Cardiac fibroblast (primary cell): ENCODE results near the gene SLC6A12.

Experiments
- DNase-seq, 2 donors: peaks; one replicate each; pipeline versions ENCODE4 v3.0.0 to v3.0.0-alpha.2; 2010; ENCODE audit warnings: low read depth in 2 of 2
- H3K4me3 ChIP-seq, 2 donors: replicated peaks in 1 of 2; 1 replicate in 1 of 2; 2 replicates in 1 of 2; pipeline ENCODE4 v1.5.1; 2011; ENCODE audit warnings: low read depth in 2 of 2, low read length in 2 of 2, mild to moderate bottlenecking in 2 of 2, moderate library complexity in 1 of 2
- TF ChIP-seq, protein P1 (sequence below): IDR thresholded peaks from one replicate; pipeline ENCODE4 v1.5.1; 2011; ENCODE audit warnings: low read depth, mild to moderate bottlenecking, low read length, inconsistent platforms

The SLC6A12 gene

DNA sequence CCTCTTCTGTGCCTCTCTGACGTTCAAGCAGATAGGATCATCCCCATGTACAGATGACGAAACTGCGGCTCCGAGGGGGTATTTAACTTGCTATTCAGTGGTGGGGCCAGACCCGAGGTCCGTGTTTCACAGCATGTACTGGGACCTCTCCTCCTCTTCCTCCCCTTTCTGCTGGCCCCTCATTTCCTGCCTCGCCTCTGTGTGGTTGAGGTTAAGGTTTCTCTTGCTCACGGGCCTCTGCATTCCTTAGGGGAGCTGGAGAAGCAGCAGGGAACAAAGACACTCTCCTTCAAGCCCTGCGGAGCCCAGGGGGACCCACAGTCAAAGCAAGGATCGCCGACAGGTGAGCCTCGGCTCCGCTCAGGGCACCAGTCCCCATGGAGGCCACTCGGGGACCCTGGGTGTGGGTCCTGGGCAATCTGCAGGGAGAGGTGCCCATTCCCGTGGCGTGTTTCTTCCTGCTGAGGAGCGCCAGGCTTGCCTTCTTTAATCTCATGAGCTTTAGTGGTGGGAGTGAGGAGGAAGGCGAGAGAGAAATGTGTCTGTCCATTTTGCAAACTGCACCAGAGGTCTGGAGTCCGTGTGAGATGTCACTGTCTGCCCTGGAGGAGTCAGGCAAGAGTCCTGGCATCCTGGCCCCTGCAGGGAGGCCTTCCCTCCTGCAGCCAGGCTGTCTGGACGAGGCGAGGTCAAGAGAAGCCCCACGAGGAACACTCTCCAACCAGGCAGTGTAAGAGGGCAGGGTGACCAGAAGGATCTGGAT lies 45.0 kb downstream of the SLC6A12 start:
- no peak for DNase-seq
- no peak overlapping the region for H3K4me3 ChIP-seq
- TF ChIP-seq, protein P1, sequence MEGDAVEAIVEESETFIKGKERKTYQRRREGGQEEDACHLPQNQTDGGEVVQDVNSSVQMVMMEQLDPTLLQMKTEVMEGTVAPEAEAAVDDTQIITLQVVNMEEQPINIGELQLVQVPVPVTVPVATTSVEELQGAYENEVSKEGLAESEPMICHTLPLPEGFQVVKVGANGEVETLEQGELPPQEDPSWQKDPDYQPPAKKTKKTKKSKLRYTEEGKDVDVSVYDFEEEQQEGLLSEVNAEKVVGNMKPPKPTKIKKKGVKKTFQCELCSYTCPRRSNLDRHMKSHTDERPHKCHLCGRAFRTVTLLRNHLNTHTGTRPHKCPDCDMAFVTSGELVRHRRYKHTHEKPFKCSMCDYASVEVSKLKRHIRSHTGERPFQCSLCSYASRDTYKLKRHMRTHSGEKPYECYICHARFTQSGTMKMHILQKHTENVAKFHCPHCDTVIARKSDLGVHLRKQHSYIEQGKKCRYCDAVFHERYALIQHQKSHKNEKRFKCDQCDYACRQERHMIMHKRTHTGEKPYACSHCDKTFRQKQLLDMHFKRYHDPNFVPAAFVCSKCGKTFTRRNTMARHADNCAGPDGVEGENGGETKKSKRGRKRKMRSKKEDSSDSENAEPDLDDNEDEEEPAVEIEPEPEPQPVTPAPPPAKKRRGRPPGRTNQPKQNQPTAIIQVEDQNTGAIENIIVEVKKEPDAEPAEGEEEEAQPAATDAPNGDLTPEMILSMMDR: no peak

DNA sequence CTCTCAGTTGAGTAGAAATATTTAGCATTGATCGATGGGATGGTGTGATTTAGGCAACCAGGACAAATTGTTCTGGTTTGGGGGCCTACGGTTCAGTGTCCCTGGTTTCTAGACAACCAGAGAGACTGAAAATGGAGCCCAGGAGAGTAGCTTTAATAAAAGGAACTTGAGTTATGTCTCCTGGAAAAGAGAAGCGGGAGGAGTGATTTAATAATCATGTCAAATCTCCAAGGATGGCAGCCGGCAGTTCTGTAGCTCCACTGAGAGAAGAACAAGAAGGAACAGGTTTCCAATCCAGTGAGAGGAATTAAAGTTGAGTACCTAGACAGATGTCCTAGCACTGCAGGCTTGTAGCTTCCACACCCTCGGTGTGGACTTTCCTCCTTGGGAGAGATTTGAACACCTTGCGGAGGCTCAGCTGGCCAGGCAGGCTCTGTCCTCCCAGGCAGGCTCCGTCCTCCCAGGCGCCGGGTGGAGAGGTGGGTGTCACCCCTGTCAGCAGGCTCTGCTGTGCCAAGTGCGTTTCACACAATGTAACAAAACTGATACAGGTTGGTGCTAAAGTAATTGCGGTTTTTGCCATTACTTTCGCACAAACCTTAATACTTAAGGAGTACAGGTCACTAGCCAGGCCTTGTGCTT lies 45.9 kb downstream of the SLC6A12 start:
- no peak for DNase-seq
- no peak overlapping the region for H3K4me3 ChIP-seq
- TF ChIP-seq, protein P1: no peak

DNA sequence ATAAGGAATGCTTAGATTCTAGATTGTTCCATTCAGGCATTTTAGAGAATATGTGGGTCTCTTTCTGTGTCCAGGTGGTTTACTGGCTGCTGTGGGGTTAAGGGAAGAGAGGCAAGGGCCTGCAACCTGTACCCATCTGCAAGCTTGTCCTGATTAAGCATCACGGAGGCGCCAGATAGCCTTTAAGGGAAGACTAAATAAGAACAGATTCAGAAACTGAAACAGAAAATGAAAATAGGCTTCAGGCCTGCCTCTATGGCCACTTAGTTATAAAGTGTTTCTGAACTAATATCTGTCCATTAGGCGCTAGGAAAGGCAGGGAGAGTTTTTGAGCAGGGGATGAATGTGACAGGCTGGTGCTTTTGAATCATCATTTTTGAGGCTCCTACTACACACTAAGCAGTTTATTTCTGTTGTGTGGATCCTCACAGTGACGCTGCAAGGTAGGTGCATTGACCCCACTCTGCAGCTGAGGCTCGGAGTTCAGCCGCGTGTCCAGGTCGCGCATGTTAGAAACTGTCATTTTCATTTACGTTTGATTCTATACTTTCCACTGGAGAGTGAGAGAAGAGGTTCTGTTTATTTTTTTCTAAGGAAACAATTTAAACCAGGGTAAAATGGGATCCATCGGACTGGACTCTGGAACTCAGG lies 47.4 kb downstream of the SLC6A12 start:
- no peak overlapping the region for H3K4me3 ChIP-seq
- TF ChIP-seq, protein P1: no peak
- DNase-seq: no peak

DNA sequence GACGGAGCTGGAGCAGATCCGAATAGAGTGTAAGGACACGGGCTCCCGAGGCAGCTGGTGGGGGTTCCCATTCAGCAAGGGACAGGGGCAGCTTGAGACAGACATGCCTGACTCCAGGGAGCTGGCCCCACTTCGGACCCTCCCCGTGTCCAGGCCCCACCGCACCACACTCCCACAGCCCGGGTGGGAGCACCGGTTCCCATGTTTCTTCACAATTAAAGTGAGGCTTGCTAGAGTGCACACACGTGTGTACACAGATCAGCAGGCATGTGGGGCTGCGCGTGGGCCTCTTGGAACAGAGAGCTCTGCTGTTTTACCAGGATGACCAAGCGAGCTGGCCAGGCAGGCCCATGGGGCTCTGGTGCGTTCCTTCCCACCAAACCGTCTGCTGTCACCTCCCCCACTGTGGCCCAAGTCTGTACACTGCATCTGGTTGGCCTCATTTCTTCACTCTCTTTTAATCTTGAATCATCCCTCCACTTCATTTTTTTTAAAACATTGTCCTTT lies 48.0 kb downstream of the SLC6A12 start:
- H3K4me3 ChIP-seq: no peak overlapping the region
- no peak for DNase-seq

DNA sequence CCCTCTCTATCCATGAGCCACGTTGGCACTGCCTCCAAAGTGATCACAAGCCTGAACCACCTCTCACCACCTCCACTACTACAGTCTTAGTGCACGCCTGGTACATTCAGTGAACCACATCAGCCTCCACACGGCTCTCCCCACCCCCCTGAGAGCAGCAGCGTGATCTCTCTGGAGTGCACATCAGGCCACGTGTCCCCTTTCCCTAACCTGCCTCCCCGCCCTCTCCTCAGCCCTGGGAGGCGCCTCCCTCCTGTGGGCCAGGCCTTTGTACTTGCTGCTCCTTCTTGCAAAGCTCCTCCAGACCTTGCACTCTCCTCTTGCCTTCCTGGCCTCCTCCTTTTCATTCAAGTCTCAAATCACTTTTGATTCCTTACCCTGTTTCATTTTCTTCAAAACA lies 49.8 kb downstream of the SLC6A12 start:
- DNase-seq: no peak
- TF ChIP-seq, protein P1: no peak
- H3K4me3 ChIP-seq: no peak overlapping the region

More for the DNA sequence above, 48.0 kb downstream of the SLC6A12 start:
- TF ChIP-seq, protein P1: no peak

DNA sequence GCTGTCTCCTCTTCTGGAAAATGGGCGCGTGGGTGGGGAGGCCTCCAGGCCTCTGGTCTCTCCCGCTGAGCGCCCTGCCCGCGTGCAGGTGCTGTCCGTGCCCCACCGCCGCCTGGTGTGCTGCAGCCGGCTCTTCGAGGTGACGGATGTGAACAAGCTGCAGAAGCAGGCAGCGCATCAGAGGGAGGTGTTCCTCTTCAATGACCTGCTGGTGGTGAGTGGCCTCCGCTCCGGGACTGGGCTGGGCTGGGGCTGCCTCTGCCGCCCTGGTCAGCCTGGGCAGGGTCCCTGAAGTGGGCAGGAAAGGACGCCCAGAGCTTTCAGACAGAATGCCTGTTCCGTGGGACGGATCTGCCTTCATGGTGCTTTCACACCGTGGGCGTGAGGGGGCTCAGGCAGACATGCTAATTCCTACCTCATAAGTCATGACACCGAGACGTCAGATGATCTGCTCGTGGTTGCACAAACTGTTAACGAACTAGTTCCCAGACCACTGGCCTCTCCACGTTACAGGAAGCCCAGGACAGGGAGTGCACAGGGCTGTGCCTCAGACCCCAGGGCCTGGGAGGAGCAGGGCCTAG lies 50.5 kb downstream of the SLC6A12 start:
- TF ChIP-seq, protein P1: no peak
- no peak for DNase-seq
- no peak overlapping the region for H3K4me3 ChIP-seq
